Measurements from ENCODE around the gene UBE2L5.

The UBE2L5 gene

DNA sequence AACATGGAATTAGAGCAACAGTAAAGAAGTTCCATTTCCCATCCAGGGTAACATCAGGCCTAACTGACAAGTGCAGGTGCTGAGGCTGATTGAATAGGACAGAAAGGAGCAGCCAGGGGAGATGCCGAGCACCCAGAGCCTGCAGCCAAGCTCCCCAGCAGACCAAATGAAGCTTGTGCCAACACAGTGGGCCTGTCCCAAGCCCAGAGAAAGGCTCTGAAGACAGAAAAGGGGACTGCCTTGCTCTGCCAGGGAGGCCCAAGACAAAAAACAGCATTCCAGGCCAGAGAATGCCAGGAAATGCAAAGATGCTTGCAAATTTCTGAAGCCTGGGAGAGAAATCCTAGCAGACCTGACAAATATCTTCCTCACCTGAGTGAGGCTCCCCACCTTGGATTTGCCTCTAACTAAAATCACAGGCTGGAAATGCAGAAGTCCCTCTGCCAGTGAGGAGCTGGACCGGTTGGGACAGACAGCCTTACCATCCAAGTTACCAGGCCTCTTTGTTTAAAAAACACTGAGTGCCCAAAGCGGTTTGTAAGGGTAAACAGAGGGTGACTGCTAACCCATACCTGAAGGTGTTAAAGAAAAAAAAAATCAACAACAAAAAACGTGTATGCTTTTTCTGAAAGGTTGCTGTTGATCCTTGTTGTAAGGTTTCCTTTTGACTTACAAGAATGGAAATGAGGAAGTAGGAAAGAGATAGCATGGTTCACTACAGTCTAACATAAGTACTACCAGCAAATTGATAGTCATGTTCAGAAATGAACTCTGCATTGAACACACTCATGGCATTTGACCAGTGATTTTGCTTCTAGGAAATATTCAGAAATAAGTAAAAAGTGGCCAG is 55.3 kb downstream of the UBE2L5 start:
- DNase-seq = peak; percentile 28

Data from hematopoietic multipotent progenitor cell treated with erythropoietin and hydrocortisone succinate and interleukin-3 and kit ligand, for 8 days (in vitro differentiated cells).